ENCODE data around the gene CCDC142.

DNA sequence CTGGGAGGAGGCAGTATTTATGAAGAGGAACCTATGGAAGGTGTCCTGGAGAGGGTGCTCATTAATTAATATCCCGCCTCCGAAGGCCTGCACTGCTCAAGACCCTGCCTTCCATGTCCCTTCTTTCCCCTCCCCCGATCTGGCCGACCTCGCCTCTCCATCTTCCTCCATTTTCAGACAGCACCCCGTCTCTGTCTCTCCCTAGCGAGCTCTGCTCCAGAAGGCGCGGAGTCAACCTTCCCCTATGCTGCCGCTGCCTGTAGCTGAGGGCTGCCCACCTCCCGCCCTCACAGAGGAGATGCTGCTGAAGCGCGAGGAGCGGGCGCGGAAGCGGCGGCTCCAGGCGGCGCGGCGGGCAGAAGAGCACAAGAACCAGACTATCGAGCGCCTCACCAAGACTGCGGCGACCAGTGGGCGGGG lies 25.7 kb downstream of the CCDC142 start:
- TF ChIP-seq, protein P1, sequence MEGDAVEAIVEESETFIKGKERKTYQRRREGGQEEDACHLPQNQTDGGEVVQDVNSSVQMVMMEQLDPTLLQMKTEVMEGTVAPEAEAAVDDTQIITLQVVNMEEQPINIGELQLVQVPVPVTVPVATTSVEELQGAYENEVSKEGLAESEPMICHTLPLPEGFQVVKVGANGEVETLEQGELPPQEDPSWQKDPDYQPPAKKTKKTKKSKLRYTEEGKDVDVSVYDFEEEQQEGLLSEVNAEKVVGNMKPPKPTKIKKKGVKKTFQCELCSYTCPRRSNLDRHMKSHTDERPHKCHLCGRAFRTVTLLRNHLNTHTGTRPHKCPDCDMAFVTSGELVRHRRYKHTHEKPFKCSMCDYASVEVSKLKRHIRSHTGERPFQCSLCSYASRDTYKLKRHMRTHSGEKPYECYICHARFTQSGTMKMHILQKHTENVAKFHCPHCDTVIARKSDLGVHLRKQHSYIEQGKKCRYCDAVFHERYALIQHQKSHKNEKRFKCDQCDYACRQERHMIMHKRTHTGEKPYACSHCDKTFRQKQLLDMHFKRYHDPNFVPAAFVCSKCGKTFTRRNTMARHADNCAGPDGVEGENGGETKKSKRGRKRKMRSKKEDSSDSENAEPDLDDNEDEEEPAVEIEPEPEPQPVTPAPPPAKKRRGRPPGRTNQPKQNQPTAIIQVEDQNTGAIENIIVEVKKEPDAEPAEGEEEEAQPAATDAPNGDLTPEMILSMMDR (IDR thresholded peaks at IDR 0.05) = no peak
- TF ChIP-seq POLR2AphosphoS5 (IDR thresholded peaks at IDR 0.05) (no peak), POLR2A (IDR thresholded peaks at IDR 0.05) (no peak)
